GM12878 (cell line): ENCODE measurements around the gene LYPD6. TPM values are rescaled to one million over a fixed set of nuclear protein-coding genes. Genes with fewer than 3 reads are reported as not detected.
A peak's percentile ranks its signal among the peaks of the same experiment; 100 is the strongest.

Experiments used
- ATAC-seq: fragments of 200-7000 bp; cut with Tn5 transposase; 3 replicates; pipeline ENCODE4 v1.9.1; 2020; ENCODE audit warnings: mild to moderate bottlenecking, moderate library complexity
- Bru-seq: library from RNA; stranded (reverse); fragments of 400-500 nt; gene quantifications from one replicate; lab custom pipeline; 2021; lab: Mats Ljungman, UMichigan
- BruChase-seq, 2 experiments: library from RNA; stranded (reverse); fragments of 400-500 nt; gene quantifications; one replicate each; lab custom pipeline; 2021; lab: Mats Ljungman, UMichigan
- BruUV-seq: library from RNA; stranded (reverse); fragments of 400-500 nt; replicated peaks from 2 replicates; lab custom pipeline; 2021; lab: Mats Ljungman, UMichigan
- CTCF ChIA-PET: fragments of 300-600 bp; sonication (Branson Sonifier 250); formaldehyde crosslinking; extraction: SDS; loops from one replicate; lab custom pipeline; 2021; ENCODE audit warnings: inconsistent platforms; lab: Yijun Ruan, JAX
- POLR2A ChIA-PET: fragments of 350-600 bp; formaldehyde crosslinking; extraction: SDS; loops from one replicate; lab custom pipeline; 2021; ENCODE audit warnings: inconsistent platforms; lab: Charles Lee
- RAD21 ChIA-PET: fragments of 300-600 bp; sonication (Branson Sonifier 250); formaldehyde crosslinking; loops from one replicate; lab custom pipeline; 2023; ENCODE audit warnings: antibody characterized with exemption; ENCODE audit not compliant: unreplicated experiment; lab: Charles Lee
- SMC1A ChIA-PET: fragments of 300-600 bp; sonication (Branson Sonifier 250); formaldehyde crosslinking; loops from one replicate; lab custom pipeline; 2023; ENCODE audit not compliant: unreplicated experiment, uncharacterized antibody; lab: Charles Lee
- DNase-seq: peaks from one replicate; pipeline ENCODE4 v3.0.0-alpha.2; 2011; ENCODE audit warnings: low read depth, low spot score
- FAIRE-seq: peaks from 3 replicates; lab custom pipeline; 2011; peaks lifted over from hg19 to GRCh38; lab: Jason Lieb, UNC
- H2AFZ ChIP-seq: 2 replicates; pipeline ENCODE4 v1.6.0; 2011; ENCODE audit warnings: low read depth, low read length, control low read depth; ENCODE audit not compliant: control insufficient read depth
- H3K27ac ChIP-seq: 2 replicates; pipeline ENCODE4 v1.5.1; 2011; ENCODE audit warnings: control low read depth; ENCODE audit not compliant: control insufficient read depth, insufficient read depth
- H3K27me3 ChIP-seq, 2 experiments: replicated peaks in 1 of 2; 2 replicates each; pipeline versions ENCODE4 v1.6.0 to v1.6.1; 2011; ENCODE audit warnings: low read length in 1 of 2; ENCODE audit not compliant: control insufficient read depth in 2 of 2, insufficient read depth in 2 of 2
- H3K36me3 ChIP-seq, 2 experiments: 2 replicates each; pipeline ENCODE4 v1.5.1; 2011; ENCODE audit warnings: low read length in 1 of 2; ENCODE audit not compliant: control insufficient read depth in 2 of 2, insufficient read depth in 2 of 2
- H3K4me1 ChIP-seq: 2 replicates; pipeline ENCODE4 v1.6.1; 2011; ENCODE audit warnings: mild to moderate bottlenecking, low read length, moderate library complexity, mixed read lengths; ENCODE audit not compliant: control insufficient read depth, insufficient read depth
- H3K4me2 ChIP-seq: 2 replicates; pipeline ENCODE4 v1.6.0; 2011; ENCODE audit warnings: control low read depth; ENCODE audit not compliant: control insufficient read depth, insufficient read depth
- H3K4me3 ChIP-seq: fragments of 200-600 bp; sonication (generic); 2 replicates; pipeline ENCODE4 v1.5.1; 2016
- H3K79me2 ChIP-seq: 2 replicates; pipeline ENCODE4 v1.6.0; 2011; ENCODE audit warnings: low read length; ENCODE audit not compliant: control insufficient read depth, insufficient read depth
- H3K9ac ChIP-seq: 2 replicates; pipeline ENCODE4 v1.8.0; 2011; ENCODE audit warnings: low read length, control low read depth, mixed read lengths; ENCODE audit not compliant: control insufficient read depth, insufficient read depth
- H3K9me3 ChIP-seq: replicated peaks from 3 replicates; pipeline ENCODE4 v1.5.1; 2011; ENCODE audit warnings: mild to moderate bottlenecking, low read length; ENCODE audit not compliant: control insufficient read depth, insufficient read depth
- H4K20me1 ChIP-seq: 2 replicates; pipeline ENCODE4 v1.6.0; 2011; ENCODE audit not compliant: control insufficient read depth, insufficient read depth
- CREB1 ChIP-seq: IDR thresholded peaks from 2 replicates; pipeline ENCODE4 v1.6.1; 2012; ENCODE audit warnings: low read depth, mild to moderate bottlenecking, inconsistent platforms
- CUX1 ChIP-seq: IDR thresholded peaks from 2 replicates; pipeline ENCODE4 v1.6.1; 2012; ENCODE audit warnings: improper control_type of control experiment, low read depth, low read length; ENCODE audit not compliant: insufficient replicate concordance
- FOS ChIP-seq: IDR thresholded peaks from 3 replicates; pipeline ENCODE4 v1.6.1; 2011; ENCODE audit warnings: borderline replicate concordance; ENCODE audit not compliant: insufficient read length; ENCODE audit errors: extremely low read depth
- NFYA ChIP-seq: IDR thresholded peaks from 2 replicates; pipeline ENCODE4 v1.6.1; 2011; ENCODE audit warnings: low read depth, mild to moderate bottlenecking, low read length, improper control_type of control experiment, borderline replicate concordance
- RAD21 ChIP-seq: IDR thresholded peaks from 2 replicates; pipeline ENCODE4 v1.6.1; 2011; ENCODE audit warnings: mild to moderate bottlenecking, low read depth, low read length, moderate library complexity; ENCODE audit not compliant: insufficient read depth
- ZBTB4 ChIP-seq: fragments of 450-650 bp; formaldehyde crosslinking; IDR thresholded peaks from 2 replicates; pipeline ENCODE4 v1.4.0; 2022; ENCODE audit warnings: mild to moderate bottlenecking, moderate library complexity
- ZNF207 ChIP-seq: fragments of 450-650 bp; IDR thresholded peaks from 2 replicates; pipeline ENCODE4 v1.6.1; 2014; ENCODE audit warnings: antibody characterized with exemption, mild to moderate bottlenecking, borderline replicate concordance
- WGBS: methylation state at CpG from one replicate; pipeline ENCODE4 v1.1.6; 2016; ENCODE audit warnings: low lambda C conversion rate; ENCODE audit not compliant: insufficient replicate concordance, insufficient coverage; ENCODE audit errors: missing lambda C conversion rate; 5-methylcytosine and 5-hydroxymethylcytosine counted together
- in situ Hi-C: fragments of 300-500 bp; cut with MboI; formaldehyde crosslinking; loops from 9 replicates; pipeline ENCODE4 v1.14.3; 2018; ENCODE audit warnings: mixed read lengths
- intact Hi-C: fragments of 100-400 bp; cut with micrococcal nuclease; formaldehyde crosslinking; loops from one replicate; pipeline ENCODE4 v1.14.2; 2022; ENCODE audit not compliant: unreplicated experiment
- long read RNA-seq, 2 experiments: library from polyadenylated mRNA; unstranded; transcript quantifications; one replicate each; pipeline ENCODE4 v2.0.0, GENCODE V29; 2019 to 2020
- polyA minus RNA-seq, 3 experiments: library from RNA; depleted of rRNA, polyadenylated mRNA; stranded (reverse); fragments of >200 nt; gene quantifications; 2 replicates each; pipeline ENCODE4 v1.2.3, GENCODE V29; 2011
- polyA plus RNA-seq, 11 experiments: library from polyadenylated mRNA; depleted of rRNA in 4 of 11; unstranded in 6 of 11; stranded (reverse) in 5 of 11; fragments of >200 nt; fragmentation: Nextera tagmentation in 4 of 11; fragmentation: Illumina TruSeq in 1 of 11; extraction: Ambion mirVana in 4 of 11; extraction: Trizol in 1 of 11; gene quantifications; 1 replicate in 1 of 11; 2 replicates in 10 of 11; pipeline versions ENCODE4 v1.2.1 to v1.2.3, GENCODE V29; 2011 to 2016; ENCODE audit warnings: inconsistent platforms in 2 of 11, missing spikeins in 2 of 11, low read depth in 1 of 11
- total RNA-seq, 4 experiments: library from RNA; depleted of rRNA in 3 of 4; stranded (reverse); fragments of >200 nt in 3 of 4; fragmentation: Illumina TruSeq in 1 of 4; extraction: Trizol in 1 of 4; gene quantifications; 2 replicates each; pipeline versions ENCODE4 v1.2.1 to v1.2.3, GENCODE V29; 2013 to 2021

LYPD6 gene
- not detected in 2 replicates for total RNA-seq (2013; cell fraction: nucleolus; rRNA removed)
- total RNA-seq (2014; rRNA removed) (not detected in 2 replicates), total RNA-seq (2014; rRNA removed; fragmentation: Illumina TruSeq; extraction: Trizol) (not detected in 2 replicates), total RNA-seq (2021) (not detected in 2 replicates), polyA plus RNA-seq (2011; rRNA removed) (not detected in 2 replicates), polyA plus RNA-seq (2014; fragmentation: Illumina TruSeq; extraction: Trizol) (not detected in 2 replicates), polyA plus RNA-seq (2014; fragmentation: Nextera tagmentation; extraction: Ambion mirVana) (not detected), polyA plus RNA-seq (2014; rRNA removed) (not detected in 2 replicates), polyA plus RNA-seq (2016; fragmentation: Nextera tagmentation; extraction: Ambion mirVana) (not detected), polyA minus RNA-seq (2011; rRNA and poly(A)+ RNA removed) (not detected in 2 replicates), Bru-seq, nascent RNA (percentile 16 among the genes with signal in this experiment), BruChase-seq, experiment 1, labeled RNA remaining after a 6-hour chase (percentile 10 among the genes with signal in this experiment), BruChase-seq, experiment 2, labeled RNA remaining after a 2-hour chase (percentile 15 among the genes with signal in this experiment)
- polyA plus RNA-seq (2011; ENCODE audit: low read depth), result not detected
- polyA plus RNA-seq (2011; cell fraction: cytosol; rRNA removed), result not detected in 2 replicates
- polyA plus RNA-seq (2011; cell fraction: nucleus; rRNA removed), result not detected in 2 replicates
- polyA plus RNA-seq (2012), result 0.08 TPM in 1 of 2 replicates, not detected in the other
- polyA minus RNA-seq (2011; cell fraction: cytosol; rRNA and poly(A)+ RNA removed), result not detected in 2 replicates
- not detected in 2 replicates for polyA minus RNA-seq (2011; cell fraction: nucleus; rRNA and poly(A)+ RNA removed)
- long read RNA-seq, experiment 1, result 0 reads
- long read RNA-seq, experiment 2, result 0 reads

GRCh38 chr2:149330127-149331022 is at the start of gene LYPD6:
Gene LYPD6 (plus strand): TSS chr2:149330587. CDS start chr2:149437709, 107,122 bp downstream.
- no peaks in the 10 kb centered on the region for H3K4me1 ChIP-seq
- POLR2A ChIA-PET, result no interaction called here
- RAD21 ChIA-PET, result no interaction called here
- 20% methylated on average over 75 of the region's 96 CpGs for WGBS
- no peak for FAIRE-seq
- H3K9ac ChIP-seq, result peak within 1 kb of the TSS; percentile 15; the same call in 1 of the 2 replicates
- peak; percentile 92 for ATAC-seq
- H3K27me3 ChIP-seq, result peaks cover 2 to 9% of the 10 kb centered on the region in 2 experiments
- H3K27ac ChIP-seq, result no peak within 1 kb of the TSS
- DNase-seq, result no peak
- no peaks in the 10 kb centered on the region for H3K79me2 ChIP-seq
- H3K36me3 ChIP-seq, result no peaks in the 10 kb centered on the region
- peak within 1 kb of the TSS; percentile 79 for H3K4me2 ChIP-seq
- intact Hi-C loops (loop anchor here (5.0 kb wide), 1 partner anchor 232 kb away; no protein-coding TSS in a partner anchor), in situ Hi-C loops (no loop called here)
- peak within 1 kb of the TSS; percentile 75 for H3K4me3 ChIP-seq
- no TSS peak for BruUV-seq
- no peaks in the 10 kb centered on the region for H4K20me1 ChIP-seq
- H3K9me3 ChIP-seq, result no peaks in the 10 kb centered on the region
- peak within 1 kb of the TSS; percentile 34 for H2AFZ ChIP-seq
- CTCF ChIA-PET, result no interaction called here
- SMC1A ChIA-PET, result no interaction called here
- no peak for TF ChIP-seq ZBTB4 (CRISPR knock-in tag)
- TF ChIP-seq FOS, result peak; percentile 5
- no peak for TF ChIP-seq RAD21
- no peak for TF ChIP-seq NFYA
- no peak for TF ChIP-seq CUX1
- no peak for TF ChIP-seq ZNF207
- no peak for TF ChIP-seq CREB1
